H1 (cell line): ENCODE results near the gene RARB. TPM values are rescaled to one million over a fixed set of nuclear protein-coding genes. Genes with fewer than 3 reads are reported as not detected.

Source experiments
- CTCF ChIA-PET: fragments of 300-600 bp; sonication (Branson Sonifier 250); formaldehyde crosslinking; loops from one replicate; lab custom pipeline; 2021; ENCODE audit not compliant: partially characterized antibody; lab: Charles Lee
- POLR2A ChIA-PET: fragments of 300-600 bp; sonication (Branson Sonifier 250); formaldehyde crosslinking; loops from one replicate; lab custom pipeline; 2021; ENCODE audit warnings: inconsistent platforms; ENCODE audit not compliant: partially characterized antibody; lab: Charles Lee
- DNase-seq, 2 experiments: peaks; one replicate each; pipeline versions ENCODE4 v3.0.0 to v3.0.0-alpha.2; 2010 to 2022; ENCODE audit warnings: low spot score in 2 of 2, low read depth in 1 of 2, mixed read lengths in 1 of 2
- FAIRE-seq: peaks from 2 replicates; lab custom pipeline; 2011; peaks lifted over from hg19 to GRCh38; lab: Jason Lieb, UNC
- H2AFZ ChIP-seq: 2 replicates; pipeline ENCODE4 v1.8.1; 2012; ENCODE audit warnings: low read length, inconsistent platforms
- H2AK5ac ChIP-seq: 2 replicates; pipeline ENCODE4 v1.6.1; 2013; ENCODE audit warnings: low read depth, low read length
- H2BK120ac ChIP-seq: replicated peaks from 2 replicates; pipeline ENCODE3; 2013; ENCODE audit warnings: low read depth, low read length, inconsistent platforms
- H2BK12ac ChIP-seq: 2 replicates; pipeline ENCODE4 v1.6.1; 2013; ENCODE audit warnings: low read depth, low read length
- H2BK15ac ChIP-seq: 2 replicates; pipeline ENCODE4 v1.6.1; 2013; ENCODE audit warnings: low read length
- H2BK20ac ChIP-seq: 2 replicates; pipeline ENCODE4 v1.6.1; 2013; ENCODE audit warnings: low read length
- H2BK5ac ChIP-seq: 2 replicates; pipeline ENCODE4 v1.6.1; 2013; ENCODE audit warnings: low read depth, low read length
- H3K14ac ChIP-seq: 2 replicates; pipeline ENCODE4 v1.6.1; 2013; ENCODE audit warnings: inconsistent platforms; ENCODE audit not compliant: insufficient read length
- H3K18ac ChIP-seq: 2 replicates; pipeline ENCODE4 v1.6.1; 2013; ENCODE audit warnings: low read length; ENCODE audit errors: extremely low read depth
- H3K23ac ChIP-seq: 2 replicates; pipeline ENCODE4 v1.6.1; 2013; ENCODE audit warnings: inconsistent platforms; ENCODE audit not compliant: insufficient read length
- H3K23me2 ChIP-seq: 2 replicates; pipeline ENCODE4 v1.6.1; 2013; ENCODE audit warnings: low read depth, low read length
- H3K27ac ChIP-seq: 2 replicates; pipeline ENCODE4 v1.6.1; 2011; ENCODE audit warnings: low read depth, low read length, inconsistent platforms
- H3K27me3 ChIP-seq, 4 experiments: replicated peaks in 1 of 4; 1 replicate in 1 of 4; 2 replicates in 3 of 4; pipeline versions ENCODE4 v1.6.1 to v1.8.1; 2011 to 2013; ENCODE audit warnings: low read length in 3 of 4, mild to moderate bottlenecking in 3 of 4, inconsistent platforms in 2 of 4, mixed read lengths in 2 of 4, moderate library complexity in 1 of 4; ENCODE audit not compliant: control insufficient read depth in 3 of 4, insufficient read depth in 3 of 4; ENCODE audit errors: extremely low read depth in 1 of 4
- H3K36me3 ChIP-seq, 4 experiments: 2 replicates each; pipeline versions ENCODE4 v1.6.1 to v1.8.1; 2011 to 2013; ENCODE audit warnings: mild to moderate bottlenecking in 4 of 4, low read length in 3 of 4, moderate library complexity in 2 of 4, control low read depth in 1 of 4, inconsistent platforms in 1 of 4; ENCODE audit not compliant: insufficient read depth in 4 of 4, control insufficient read depth in 2 of 4
- H3K4ac ChIP-seq: replicated peaks from 2 replicates; pipeline ENCODE3; 2013; ENCODE audit warnings: low read length, low read depth, mixed read lengths, inconsistent platforms; ENCODE audit not compliant: insufficient read length
- H3K4me1 ChIP-seq, 4 experiments: replicated peaks in 1 of 4; 1 replicate in 1 of 4; 2 replicates in 3 of 4; pipeline versions ENCODE4 v1.6.1 to v1.8.1; 2011 to 2013; ENCODE audit warnings: low read length in 3 of 4, inconsistent platforms in 2 of 4, mixed read lengths in 1 of 4; ENCODE audit not compliant: insufficient read depth in 4 of 4, control insufficient read depth in 3 of 4
- H3K4me2 ChIP-seq, 2 experiments: 2 replicates each; pipeline versions ENCODE4 v1.6.1 to v1.8.1; 2011 to 2013; ENCODE audit warnings: low read depth in 2 of 2, low read length in 2 of 2, control low read depth in 1 of 2, inconsistent platforms in 1 of 2, mild to moderate bottlenecking in 1 of 2; ENCODE audit not compliant: insufficient read depth in 1 of 2
- H3K4me3 ChIP-seq, 4 experiments: fragments of 200-600, 300-600 bp in 1 of 4; sonication (generic), shearing (Covaris generic), sonication (Bioruptor Twin) in 1 of 4; 2 replicates each; pipeline versions ENCODE4 v1.5.1 to v1.8.1; 2011 to 2016; ENCODE audit warnings: low read length in 4 of 4, low read depth in 3 of 4, control low read depth in 2 of 4, inconsistent platforms in 2 of 4, mild to moderate bottlenecking in 2 of 4, mixed read lengths in 1 of 4, moderate library complexity in 1 of 4; ENCODE audit not compliant: insufficient read depth in 2 of 4; ENCODE audit errors: extremely low read depth in 1 of 4
- H3K56ac ChIP-seq: replicated peaks from 2 replicates; pipeline ENCODE3; 2013; ENCODE audit warnings: low read depth, mild to moderate bottlenecking, mixed read lengths, low read length, inconsistent platforms; ENCODE audit not compliant: insufficient read length
- H3K79me1 ChIP-seq: 2 replicates; pipeline ENCODE4 v1.6.1; 2013; ENCODE audit warnings: low read depth, low read length, control low read depth
- H3K79me2 ChIP-seq, 2 experiments: 2 replicates each; pipeline versions ENCODE4 v1.6.1 to v1.8.1; 2012 to 2013; ENCODE audit warnings: low read length in 2 of 2, mild to moderate bottlenecking in 2 of 2, inconsistent platforms in 1 of 2; ENCODE audit not compliant: insufficient read depth in 2 of 2, control insufficient read depth in 1 of 2
- H3K9ac ChIP-seq, 4 experiments: replicated peaks in 1 of 4; 1 replicate in 1 of 4; 2 replicates in 3 of 4; pipeline versions ENCODE4 v1.6.1 to v1.8.1; 2011 to 2013; ENCODE audit warnings: low read depth in 3 of 4, low read length in 3 of 4, control low read depth in 2 of 4, mild to moderate bottlenecking in 2 of 4, moderate library complexity in 2 of 4, inconsistent platforms in 1 of 4; ENCODE audit errors: extremely low read depth in 1 of 4
- H3K9me3 ChIP-seq, 2 experiments: 2 replicates each; pipeline versions ENCODE4 v1.6.1 to v1.8.1; 2012 to 2013; ENCODE audit warnings: mild to moderate bottlenecking in 2 of 2, moderate library complexity in 2 of 2, control low read depth in 1 of 2, inconsistent platforms in 1 of 2, low read depth in 1 of 2, low read length in 1 of 2, mixed read lengths in 1 of 2; ENCODE audit not compliant: insufficient read depth in 2 of 2
- H4K20me1 ChIP-seq, 2 experiments: replicated peaks in 1 of 2; 2 replicates each; pipeline versions ENCODE3 to v1.8.1; 2011 to 2013; ENCODE audit warnings: inconsistent platforms in 2 of 2, low read length in 2 of 2, mild to moderate bottlenecking in 1 of 2; ENCODE audit not compliant: insufficient read depth in 2 of 2, control insufficient read depth in 1 of 2
- H4K5ac ChIP-seq: 2 replicates; pipeline ENCODE4 v1.6.1; 2013; ENCODE audit warnings: low read length, low read depth, mixed read lengths, inconsistent platforms; ENCODE audit not compliant: insufficient read length
- H4K8ac ChIP-seq: 2 replicates; pipeline ENCODE4 v1.8.0; 2013; ENCODE audit warnings: mild to moderate bottlenecking, moderate library complexity, low read length, inconsistent platforms; ENCODE audit not compliant: insufficient read depth; ENCODE audit errors: extremely low read depth
- H4K91ac ChIP-seq: replicated peaks from 2 replicates; pipeline ENCODE3; 2013; ENCODE audit warnings: low read length, mixed read lengths, inconsistent platforms; ENCODE audit not compliant: insufficient read length
- CBX5 ChIP-seq: fragments of 300-800, 300-1000 bp; sonication (generic); IDR thresholded peaks from 2 replicates; pipeline ENCODE4 v1.7.1; 2016; ENCODE audit warnings: antibody characterized with exemption, low read length, low read depth
- PHF8 ChIP-seq: fragments of 200-600 bp; sonication (generic); conservative IDR thresholded peaks from 2 replicates; pipeline ENCODE4 v1.7.1; 2012; ENCODE audit warnings: low read depth, mild to moderate bottlenecking, inconsistent platforms, low read length, moderate library complexity
- WGBS, 2 experiments: shearing (Covaris generic) in 1 of 2; methylation state at CpG; one replicate each; pipeline versions ENCODE4 v1.1.6 to v1.1.7; 2013 to 2015; ENCODE audit warnings: low lambda C conversion rate in 2 of 2, mixed read lengths in 2 of 2, inconsistent platforms in 1 of 2, low coverage in 1 of 2, missing lambda C conversion rate in 1 of 2; ENCODE audit not compliant: insufficient replicate concordance in 2 of 2, insufficient coverage in 1 of 2, insufficient read length in 1 of 2; ENCODE audit errors: extremely low coverage in 1 of 2, missing lambda C conversion rate in 1 of 2; 5-methylcytosine and 5-hydroxymethylcytosine counted together
- polyA plus RNA-seq, 7 experiments: library from polyadenylated mRNA; depleted of rRNA in 3 of 7; stranded (reverse) in 5 of 7; unstranded in 2 of 7; fragments of >200 nt in 5 of 7; fragments of 200-250 nt in 2 of 7; gene quantifications; 1 replicate in 5 of 7; 2 replicates in 1 of 7; 4 replicates in 1 of 7; pipeline versions ENCODE4 v1.2.1 to v1.2.3, GENCODE V29; 2011 to 2013; ENCODE audit warnings: missing spikeins in 2 of 7, mixed read lengths in 2 of 7
- total RNA-seq: library from RNA; stranded (reverse); fragmentation: NEBNext Ultra II Directional; extraction: Animal tissue kit (Norgen Biotek cat#: 25700); gene quantifications from 2 replicates; pipeline ENCODE4 v1.2.1, GENCODE V29; 2021
- TF ChIP-seq, protein P1 (sequence below): IDR thresholded peaks from 2 replicates; pipeline ENCODE4 v1.6.1; 2012; ENCODE audit warnings: inconsistent platforms

RARB gene
- total and polyA plus RNA-seq, 2 of the 8 experiments (the other 6 are each of a cell fraction or from before 2014, with no cell fraction given): 0.15 to 0.22 TPM

DNA sequence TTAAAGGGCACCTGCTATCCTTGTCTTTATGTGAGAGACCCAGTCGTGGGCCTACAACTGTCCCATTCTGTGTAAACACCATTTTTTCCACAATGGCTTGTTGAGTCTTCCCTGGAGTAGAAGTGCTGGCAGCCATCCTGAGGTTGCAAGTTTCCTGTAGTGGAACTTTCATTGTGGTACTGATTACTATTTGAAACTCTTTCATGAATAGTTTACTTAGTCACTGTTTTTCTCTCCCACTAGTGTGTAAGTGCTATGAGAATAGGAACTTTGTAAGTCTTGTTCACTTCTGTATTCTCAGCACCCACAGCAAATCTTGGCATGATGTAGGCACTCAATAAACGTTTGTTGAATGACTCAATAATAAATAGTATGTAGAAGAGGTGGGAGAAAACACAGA is 48.6 kb downstream of the RARB start:
- no peak overlapping the region for H3K18ac ChIP-seq
- FAIRE-seq: no peak
- H3K4me2 ChIP-seq: no peak overlapping the region
- no peak for DNase-seq
- H2AFZ ChIP-seq: no peak overlapping the region
- H3K23me2 ChIP-seq: no peaks in the 10 kb centered on the region
- H2BK5ac ChIP-seq: no peak overlapping the region
- H3K4ac ChIP-seq: no peak overlapping the region
- no peaks in the 10 kb centered on the region for H3K4me1 ChIP-seq
- no peaks in the 10 kb centered on the region for H3K9me3 ChIP-seq
- TF ChIP-seq, protein P1, sequence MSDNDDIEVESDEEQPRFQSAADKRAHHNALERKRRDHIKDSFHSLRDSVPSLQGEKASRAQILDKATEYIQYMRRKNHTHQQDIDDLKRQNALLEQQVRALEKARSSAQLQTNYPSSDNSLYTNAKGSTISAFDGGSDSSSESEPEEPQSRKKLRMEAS: no peak
- TF ChIP-seq PHF8 (no peak), CBX5 (no peak)
- H2BK120ac ChIP-seq: no peak overlapping the region
- no peaks in the 10 kb centered on the region for H3K79me1 ChIP-seq
- H3K79me2 ChIP-seq: no peaks in the 10 kb centered on the region
- no peak overlapping the region for H2BK20ac ChIP-seq
- no peak overlapping the region for H3K4me3 ChIP-seq
- H2BK12ac ChIP-seq: no peak overlapping the region
- H2AK5ac ChIP-seq: no peak overlapping the region
- no peak overlapping the region for H3K23ac ChIP-seq
- no peaks in the 10 kb centered on the region for H3K36me3 ChIP-seq
- no peak overlapping the region for H2BK15ac ChIP-seq
- CTCF ChIA-PET: no interaction called here
- 82% methylated on average over 2 of the region's 2 CpGs; no CpG with 5 or more reads in 1 of the 2 experiments for WGBS, 2 experiments
- H3K9ac ChIP-seq: no peak overlapping the region
- H3K27me3 ChIP-seq: no peaks in the 10 kb centered on the region; a peak in 1 of 7 replicates
- H3K27ac ChIP-seq: no peak overlapping the region
- H4K20me1 ChIP-seq: no peaks in the 10 kb centered on the region
- POLR2A ChIA-PET: no interaction called here
- no peak overlapping the region for H4K5ac ChIP-seq
- no peak overlapping the region for H4K8ac ChIP-seq
- no peak overlapping the region for H4K91ac ChIP-seq
- H3K56ac ChIP-seq: no peak overlapping the region
- no peak overlapping the region for H3K14ac ChIP-seq
